ENCODE data around the gene PRKCZ. TPM values are rescaled to one million over a fixed set of nuclear protein-coding genes. Genes with fewer than 3 reads are reported as not detected.
A peak's percentile ranks its signal among the peaks of the same experiment; 100 is the strongest.

The PRKCZ gene
- total and polyA plus RNA-seq, 9 donors: 3.4 to 16.1 (median 5.8) TPM

DNA sequence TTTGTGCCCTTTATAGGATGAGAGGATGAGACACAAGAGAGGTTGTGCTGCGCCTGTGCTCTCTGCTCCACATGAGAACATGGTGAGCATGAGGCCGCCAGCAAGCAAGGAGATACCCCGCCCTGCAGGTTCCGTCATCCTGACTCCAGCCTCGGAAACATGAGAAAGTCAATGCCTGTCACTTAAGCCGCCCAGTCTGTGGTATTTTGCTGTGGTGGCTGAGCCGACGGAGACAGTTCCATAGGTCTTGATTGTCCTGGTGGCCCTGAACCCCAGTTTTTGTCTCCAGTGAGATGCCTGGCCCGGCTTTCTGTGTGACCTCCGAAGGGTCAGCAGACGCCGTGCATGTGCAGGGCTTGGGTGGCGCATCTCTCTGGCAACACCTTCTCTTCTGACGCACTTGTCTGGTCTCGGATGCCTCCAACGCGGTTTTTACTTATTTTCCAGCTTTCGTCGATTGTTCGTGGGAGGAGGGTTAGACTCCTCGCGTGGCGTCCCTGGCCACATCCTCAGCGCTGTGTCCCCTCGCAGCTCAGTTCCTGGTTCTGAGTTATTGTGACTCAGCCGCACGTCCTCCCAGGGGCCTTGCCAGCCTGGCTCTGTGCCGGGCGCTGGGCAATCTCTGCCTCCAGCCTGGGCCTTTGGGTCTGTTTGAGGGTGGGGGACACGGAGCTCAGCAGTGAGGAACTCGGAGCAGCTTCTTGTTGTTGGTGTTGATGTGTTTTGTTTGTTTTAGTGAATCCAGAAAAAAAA, 74.4 kb downstream of the PRKCZ start:
- Histone ChIP-seq H3K4me3 (no peak overlapping the region), H3K4me1 (ENCODE audit: insufficient read depth) (no peaks in the 10 kb centered on the region), H3K27ac (no peak overlapping the region), H3K9me3 (no peaks in the 10 kb centered on the region), H3K36me3 (no peaks in the 10 kb centered on the region), H3K27me3 (no peaks in the 10 kb centered on the region)
- 84 to 90% (median 89%) methylated on average over 31 of the region's 31 CpGs for WGBS, 3 donors
- no peak for DNase-seq
- intact Hi-C loops (cut with DNase I): no loop called here
- TF ChIP-seq POLR2A (IDR thresholded peaks at IDR 0.05) (no peak), EP300 (IDR thresholded peaks at IDR 0.05) (no peak)
- TF ChIP-seq, protein P1, sequence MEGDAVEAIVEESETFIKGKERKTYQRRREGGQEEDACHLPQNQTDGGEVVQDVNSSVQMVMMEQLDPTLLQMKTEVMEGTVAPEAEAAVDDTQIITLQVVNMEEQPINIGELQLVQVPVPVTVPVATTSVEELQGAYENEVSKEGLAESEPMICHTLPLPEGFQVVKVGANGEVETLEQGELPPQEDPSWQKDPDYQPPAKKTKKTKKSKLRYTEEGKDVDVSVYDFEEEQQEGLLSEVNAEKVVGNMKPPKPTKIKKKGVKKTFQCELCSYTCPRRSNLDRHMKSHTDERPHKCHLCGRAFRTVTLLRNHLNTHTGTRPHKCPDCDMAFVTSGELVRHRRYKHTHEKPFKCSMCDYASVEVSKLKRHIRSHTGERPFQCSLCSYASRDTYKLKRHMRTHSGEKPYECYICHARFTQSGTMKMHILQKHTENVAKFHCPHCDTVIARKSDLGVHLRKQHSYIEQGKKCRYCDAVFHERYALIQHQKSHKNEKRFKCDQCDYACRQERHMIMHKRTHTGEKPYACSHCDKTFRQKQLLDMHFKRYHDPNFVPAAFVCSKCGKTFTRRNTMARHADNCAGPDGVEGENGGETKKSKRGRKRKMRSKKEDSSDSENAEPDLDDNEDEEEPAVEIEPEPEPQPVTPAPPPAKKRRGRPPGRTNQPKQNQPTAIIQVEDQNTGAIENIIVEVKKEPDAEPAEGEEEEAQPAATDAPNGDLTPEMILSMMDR (IDR thresholded peaks at IDR 0.05): no peak

DNA sequence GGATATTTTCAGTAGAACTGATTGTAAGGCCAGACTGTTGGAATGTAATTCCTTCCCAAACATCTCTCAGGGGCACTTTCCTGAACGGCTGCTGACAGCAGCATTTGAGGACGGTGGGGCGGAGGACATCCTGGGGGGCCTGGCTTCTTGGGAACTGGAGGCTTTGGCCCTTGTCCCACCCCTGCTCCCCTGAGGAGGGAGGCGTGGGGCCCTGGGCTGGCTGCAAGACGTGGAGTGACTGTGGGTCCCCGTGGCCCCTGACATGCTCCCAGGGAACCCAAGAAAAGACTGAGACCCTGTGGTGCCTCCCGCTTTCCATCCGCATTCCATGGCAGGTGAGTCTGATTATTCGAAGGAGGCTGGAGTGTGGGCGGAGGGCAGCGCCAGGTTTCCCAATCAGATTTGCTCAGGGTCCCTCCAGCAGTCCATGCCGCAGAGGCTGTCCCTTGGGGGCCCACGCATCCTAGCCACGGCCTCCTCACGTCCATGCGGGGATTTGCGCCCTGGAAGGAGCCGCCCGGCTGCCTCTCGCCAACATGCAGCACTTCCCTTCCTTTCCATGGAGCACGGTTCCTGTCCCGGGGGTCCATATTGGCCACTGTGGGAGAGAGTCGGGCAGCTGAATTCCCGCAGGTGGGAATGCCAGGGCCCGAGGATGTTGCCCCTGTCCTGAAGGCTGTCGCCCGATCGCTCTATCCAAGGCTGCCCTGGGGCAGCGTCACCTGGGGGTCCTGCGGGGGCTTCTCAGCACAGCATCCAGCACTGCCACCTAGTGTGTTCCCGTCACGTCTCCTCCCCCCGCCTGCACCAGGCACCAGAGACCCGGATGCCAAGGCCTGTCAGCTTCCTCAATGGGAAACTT, 75.4 kb downstream of the PRKCZ start:
- peak in 1 of 5 donors; percentile 15 for DNase-seq
- no peak for TF ChIP-seq POLR2A (IDR thresholded peaks at IDR 0.05)
- TF ChIP-seq, protein P1 (IDR thresholded peaks at IDR 0.05): no peak
- TF ChIP-seq EP300 (IDR thresholded peaks at IDR 0.05): no peak
- intact Hi-C loops (cut with DNase I): no loop called here
- Histone ChIP-seq H3K27me3 (no peaks in the 10 kb centered on the region), H3K9me3 (no peaks in the 10 kb centered on the region), H3K4me3 (no peak overlapping the region), H3K36me3 (no peaks in the 10 kb centered on the region), H3K4me1 (ENCODE audit: insufficient read depth) (no peaks in the 10 kb centered on the region), H3K27ac (no peak overlapping the region)
- WGBS, 3 donors: 73 to 86% (median 84%) methylated on average over 34 of the region's 34 CpGs

DNA sequence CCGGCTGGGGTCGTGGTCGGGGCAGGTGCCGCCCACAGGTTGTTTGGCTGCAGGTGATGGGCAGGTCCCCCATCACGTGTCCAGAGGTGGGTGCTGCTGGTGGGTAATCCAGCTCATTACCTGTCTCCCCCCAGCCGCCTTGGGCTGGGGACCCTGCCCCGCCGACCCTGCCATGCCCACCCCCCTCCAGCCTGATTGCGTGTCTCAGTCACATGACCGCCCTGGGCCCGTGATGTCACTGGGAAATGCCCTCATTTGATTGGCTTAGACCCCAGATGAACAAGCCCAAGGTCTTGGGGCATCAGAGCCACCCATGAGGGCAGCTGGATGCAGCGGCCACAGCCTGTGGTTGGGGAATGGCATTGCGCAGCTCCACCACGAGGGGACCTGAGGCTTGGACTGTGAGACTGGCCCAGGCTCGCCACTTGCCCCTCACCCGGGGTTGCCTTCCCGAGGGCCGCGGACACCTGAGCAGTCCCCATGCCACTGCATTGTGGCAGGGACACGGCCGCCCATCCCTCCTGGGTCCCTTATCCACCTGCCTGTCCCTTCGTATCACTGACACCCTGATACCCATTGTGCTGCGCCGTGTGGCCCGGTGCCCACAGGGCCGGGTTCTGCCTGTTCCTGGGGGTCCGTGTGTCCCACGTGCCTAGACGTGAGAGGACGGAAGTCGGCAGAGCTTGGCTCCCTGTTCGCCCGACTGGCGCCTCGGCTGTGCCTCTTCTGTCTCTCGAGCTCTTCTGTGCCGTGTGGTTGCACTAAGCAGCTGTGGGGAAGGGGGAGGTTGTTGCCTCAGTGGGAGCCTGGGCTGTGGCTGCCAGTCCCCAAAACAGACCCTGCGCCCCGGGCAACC, 76.3 kb downstream of the PRKCZ start:
- DNase-seq: peak in 2 of 5 donors; percentile 17 to 24
- Histone ChIP-seq H3K9me3 (no peaks in the 10 kb centered on the region), H3K36me3 (no peaks in the 10 kb centered on the region), H3K4me3 (no peak overlapping the region), H3K27ac (no peak overlapping the region), H3K27me3 (no peaks in the 10 kb centered on the region), H3K4me1 (ENCODE audit: insufficient read depth) (no peaks in the 10 kb centered on the region)
- intact Hi-C loops (cut with DNase I): no loop called here
- TF ChIP-seq, protein P1 (IDR thresholded peaks at IDR 0.05): no peak
- TF ChIP-seq POLR2A (IDR thresholded peaks at IDR 0.05) (no peak), EP300 (IDR thresholded peaks at IDR 0.05) (no peak)
- 86 to 88% (median 87%) methylated on average over 37 to 39 of the region's 39 CpGs for WGBS, 3 donors
